ENCODE data around the gene COPG2. TPM values are rescaled to one million over a fixed set of nuclear protein-coding genes. Genes with fewer than 3 reads are reported as not detected.
"Not testable (repeated sequence)": the region's sequence is repeated elsewhere in the genome, so short reads cannot be mapped to it uniquely, and the experiment has no call there.

The COPG2 gene
- total and polyA plus RNA-seq, 2 of the 4 experiments (the other 2 are of a cell fraction), result 18.1 to 50.0 TPM

DNA sequence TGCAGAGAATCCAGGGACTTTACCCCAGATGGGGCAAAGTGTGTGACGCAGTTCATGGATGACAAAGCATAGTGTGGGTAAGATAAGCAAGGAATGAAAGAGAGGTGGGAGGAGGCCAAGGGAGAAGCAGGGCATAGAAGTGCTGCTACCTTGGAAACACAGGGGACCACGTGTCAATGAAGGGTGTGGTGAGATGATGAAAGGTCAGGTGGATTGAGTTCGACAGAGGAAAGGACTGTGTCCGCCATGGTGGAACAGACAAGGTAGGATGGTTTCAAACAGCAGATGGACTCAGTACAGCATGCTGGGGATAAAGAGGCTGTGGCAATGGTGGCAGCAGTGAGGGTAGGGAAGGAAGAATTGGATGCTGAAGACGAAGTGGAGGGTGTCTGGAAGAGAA is 143.9 kb downstream of the COPG2 start:
- Histone ChIP-seq H2AFZ (replicated peaks; ENCODE audit: low read length, poor library complexity) (no peak overlapping the region), H3K56ac (ENCODE audit: extremely low read depth, insufficient read depth, low read length) (no peak overlapping the region), H3K18ac (ENCODE audit: low read depth, low read length) (no peak overlapping the region), H3K9ac (ENCODE audit: low read depth, low read length) (no peak overlapping the region), H3K27ac (ENCODE audit: insufficient read depth, low read length) (no peak overlapping the region), H2BK20ac (ENCODE audit: low read depth, low read length) (no peak overlapping the region), H3K27me3 (ENCODE audit: control insufficient read depth, insufficient read depth, low read length) (no peaks in the 10 kb centered on the region), H4K5ac (ENCODE audit: low read depth, low read length) (no peak overlapping the region), H2BK5ac (ENCODE audit: low read depth, low read length, poor library complexity, severe bottlenecking) (no peak overlapping the region), H3K4me3 (ENCODE audit: insufficient read depth, low read depth, low read length) (no peak overlapping the region), H4K8ac (ENCODE audit: low read depth in 2 of 2, low read length in 2 of 2) (no peak overlapping the region), H3K79me1 (ENCODE audit: low read depth in 1 of 2, low read length in 2 of 2) (no peaks in the 10 kb centered on the region), H2BK15ac (ENCODE audit: low read depth, low read length) (no peak overlapping the region), H4K91ac (ENCODE audit: insufficient read depth, low read depth, low read length) (no peak overlapping the region), H3K23ac (ENCODE audit: low read depth, low read length) (no peak overlapping the region), H3K4me2 (ENCODE audit: low read depth, low read length) (no peak overlapping the region), H2BK120ac (ENCODE audit: low read depth, low read length) (no peak overlapping the region), H3K4me1 (ENCODE audit: control insufficient read depth, insufficient read depth, low read length) (no peaks in the 10 kb centered on the region), H2AK5ac (ENCODE audit: low read depth, low read length) (no peak overlapping the region), H3K9me3 (ENCODE audit: control insufficient read depth, insufficient read depth, low read length) (no peaks in the 10 kb centered on the region), H2AK9ac (replicated peaks; ENCODE audit: low read depth, low read length, poor library complexity) (no peak overlapping the region), H3K4ac (ENCODE audit: low read depth, low read length) (no peak overlapping the region), H4K20me1 (ENCODE audit: insufficient read depth, low read length) (no peaks in the 10 kb centered on the region), H3K9me1 (ENCODE audit: insufficient read depth, low read length) (0 out of 2 replicates have a peak, but pooled peaks cover 4% of the 10 kb centered on the region), H3K36me3 (ENCODE audit: control insufficient read depth, insufficient read depth, low read length) (peaks cover 5% of the 10 kb centered on the region), H3K14ac (replicated peaks; ENCODE audit: low read depth, low read length) (no peak overlapping the region)
- ChIA-PET CTCF (no interaction called here), POLR2A (ENCODE audit: unreplicated experiment) (no interaction called here)
- ATAC-seq (ENCODE audit: low read depth) (no peak), DNase-seq (no peak)
- 98% methylated on average over 5 of the region's 5 CpGs; no CpG with 5 or more reads in 1 of the 2 experiments for WGBS, 2 experiments (ENCODE audit: extremely low coverage in 2 of 2, insufficient read length in 1 of 2)
- dilution Hi-C loops (cut with HindIII; ENCODE audit: low sequenced_read_pairs, unreplicated experiment) (no loop called here), in situ Hi-C loops (cut with MboI; ENCODE audit: low sequenced_read_pairs) (no loop called here), intact Hi-C loops (cut with micrococcal nuclease) (no loop called here)
- BruUV-seq (replicated peaks), result no TSS peak
- TF ChIP-seq USF2 (IDR thresholded peaks at IDR 0.05; ENCODE audit: low read depth, low read length) (no peak), RCOR1 (IDR thresholded peaks at IDR 0.05; ENCODE audit: insufficient replicate concordance, low read length) (no peak), RFX5 (IDR thresholded peaks at IDR 0.05; ENCODE audit: low read depth, low read length) (no peak), CEBPB (IDR thresholded peaks at IDR 0.05; ENCODE audit: low read depth, low read length) (no peak), NFE2L2 (IDR thresholded peaks at IDR 0.05; ENCODE audit: low read depth, low read length) (no peak), MAFK (IDR thresholded peaks at IDR 0.05; ENCODE audit: low read depth, low read length) (no peak)

- H4K20me1 ChIP-seq (ENCODE audit: insufficient read depth, low read length); POLR2A ChIA-PET (ENCODE audit: unreplicated experiment): not testable (repeated sequence)
Observed at GRCh38 chr7:130523519-130524125, 144.9 kb downstream of the COPG2 start.

More at GRCh38 chr7:130523519-130524125, 144.9 kb downstream of the COPG2 start:
- intact Hi-C loops (cut with micrococcal nuclease); in situ Hi-C loops (cut with MboI; ENCODE audit: low sequenced_read_pairs); H3K56ac ChIP-seq (ENCODE audit: extremely low read depth, insufficient read depth, low read length); H3K14ac ChIP-seq (replicated peaks; ENCODE audit: low read depth, low read length); H3K18ac ChIP-seq (ENCODE audit: low read depth, low read length); H3K79me1 ChIP-seq (ENCODE audit: low read depth in 1 of 2, low read length in 2 of 2); H3K9ac ChIP-seq (ENCODE audit: low read depth, low read length); BruUV-seq (replicated peaks); H3K36me3 ChIP-seq (ENCODE audit: control insufficient read depth, insufficient read depth, low read length); CTCF ChIA-PET; H4K5ac ChIP-seq (ENCODE audit: low read depth, low read length); H2BK15ac ChIP-seq (ENCODE audit: low read depth, low read length); H3K9me3 ChIP-seq (ENCODE audit: control insufficient read depth, insufficient read depth, low read length); H2AK5ac ChIP-seq (ENCODE audit: low read depth, low read length); H2AK9ac ChIP-seq (replicated peaks; ENCODE audit: low read depth, low read length, poor library complexity); H2AFZ ChIP-seq (replicated peaks; ENCODE audit: low read length, poor library complexity); H2BK5ac ChIP-seq (ENCODE audit: low read depth, low read length, poor library complexity, severe bottlenecking); H3K9me1 ChIP-seq (ENCODE audit: insufficient read depth, low read length); H4K8ac ChIP-seq (ENCODE audit: low read depth in 2 of 2, low read length in 2 of 2); H3K4ac ChIP-seq (ENCODE audit: low read depth, low read length); H3K27me3 ChIP-seq (ENCODE audit: control insufficient read depth, insufficient read depth, low read length); H3K23ac ChIP-seq (ENCODE audit: low read depth, low read length); H3K4me2 ChIP-seq (ENCODE audit: low read depth, low read length); ATAC-seq (ENCODE audit: low read depth); dilution Hi-C loops (cut with HindIII; ENCODE audit: low sequenced_read_pairs, unreplicated experiment); H4K91ac ChIP-seq (ENCODE audit: insufficient read depth, low read depth, low read length); DNase-seq; H3K4me1 ChIP-seq (ENCODE audit: control insufficient read depth, insufficient read depth, low read length); H3K4me3 ChIP-seq (ENCODE audit: insufficient read depth, low read depth, low read length); H2BK20ac ChIP-seq (ENCODE audit: low read depth, low read length); H2BK120ac ChIP-seq (ENCODE audit: low read depth, low read length); H3K27ac ChIP-seq (ENCODE audit: insufficient read depth, low read length): not testable (repeated sequence)
- 94% methylated on average over 6 of the region's 17 CpGs; no CpG with 5 or more reads in 1 of the 2 experiments for WGBS, 2 experiments (ENCODE audit: extremely low coverage in 2 of 2, insufficient read length in 1 of 2)
